ENCODE results near the gene MAP1LC3B.

MAP1LC3B gene

GRCh38 chr16:87348616-87349157, 43.4 kb upstream of the MAP1LC3B start:
- no peaks in the 10 kb centered on the region for H4K20me1 ChIP-seq (ENCODE audit: insufficient read depth, low read length)
- no peaks in the 10 kb centered on the region for H3K4me1 ChIP-seq (ENCODE audit: insufficient read depth, low read length, severe bottlenecking)
- no peak overlapping the region for H3K27ac ChIP-seq (ENCODE audit: low read depth, low read length, poor library complexity, severe bottlenecking)
- H2AFZ ChIP-seq (ENCODE audit: low read length) = no peak overlapping the region
- no peaks in the 10 kb centered on the region for H3K27me3 ChIP-seq (ENCODE audit: insufficient read depth, low read length)
- H3K4me2 ChIP-seq (ENCODE audit: low read length) = no peak overlapping the region
- no peaks in the 10 kb centered on the region for H3K9me3 ChIP-seq (ENCODE audit: low read length)
- H3K9me2 ChIP-seq (ENCODE audit: low read depth, low read length) = no peaks in the 10 kb centered on the region
- no peaks in the 10 kb centered on the region for H3F3A ChIP-seq (ENCODE audit: insufficient read depth, low read length)
- H3K9ac ChIP-seq (ENCODE audit: low read length) = no peak overlapping the region
- H3K79me2 ChIP-seq (ENCODE audit: insufficient read depth, low read length) = no peaks in the 10 kb centered on the region
- peaks cover 24% of the 10 kb centered on the region; the same call in 1 of the 2 replicates for H3K36me3 ChIP-seq (ENCODE audit: insufficient read depth, low read length)
- no peak overlapping the region for H3K4me3 ChIP-seq (ENCODE audit: low read depth, low read length, poor library complexity, severe bottlenecking)
- TF ChIP-seq CTCF (IDR thresholded peaks at IDR 0.05; ENCODE audit: low read length) = no peak
- no peak for TF ChIP-seq EZH2 (IDR thresholded peaks at IDR 0.05; ENCODE audit: borderline replicate concordance, low read length)

- H4K20me1 ChIP-seq (ENCODE audit: insufficient read depth, low read length) = no peaks in the 10 kb centered on the region
- no peak overlapping the region for H3K4me2 ChIP-seq (ENCODE audit: low read length)
- no peaks in the 10 kb centered on the region for H3K4me1 ChIP-seq (ENCODE audit: insufficient read depth, low read length, severe bottlenecking)
- H2AFZ ChIP-seq (ENCODE audit: low read length) = no peak overlapping the region
- no peak overlapping the region for H3K9ac ChIP-seq (ENCODE audit: low read length)
- no peaks in the 10 kb centered on the region for H3K79me2 ChIP-seq (ENCODE audit: insufficient read depth, low read length)
- TF ChIP-seq CTCF (IDR thresholded peaks at IDR 0.05; ENCODE audit: low read length) (no peak), EZH2 (IDR thresholded peaks at IDR 0.05; ENCODE audit: borderline replicate concordance, low read length) (no peak)
- no peak overlapping the region for H3K27ac ChIP-seq (ENCODE audit: low read depth, low read length, poor library complexity, severe bottlenecking)
- no peaks in the 10 kb centered on the region for H3K9me3 ChIP-seq (ENCODE audit: low read length)
- no peak overlapping the region for H3K4me3 ChIP-seq (ENCODE audit: low read depth, low read length, poor library complexity, severe bottlenecking)
- no peaks in the 10 kb centered on the region for H3K27me3 ChIP-seq (ENCODE audit: insufficient read depth, low read length)
- no peaks in the 10 kb centered on the region for H3K9me2 ChIP-seq (ENCODE audit: low read depth, low read length)
- H3F3A ChIP-seq (ENCODE audit: insufficient read depth, low read length) = no peaks in the 10 kb centered on the region
- peaks cover 18% of the 10 kb centered on the region; the same call in 1 of the 2 replicates for H3K36me3 ChIP-seq (ENCODE audit: insufficient read depth, low read length)
Measured at GRCh38 chr16:87350031-87350430, 42.1 kb upstream of the MAP1LC3B start.

GRCh38 chr16:87350681-87351319, 41.3 kb upstream of the MAP1LC3B start:
- Histone ChIP-seq H3K36me3 (ENCODE audit: insufficient read depth, low read length) (peaks cover 15% of the 10 kb centered on the region; the same call in 1 of the 2 replicates), H3K4me3 (ENCODE audit: low read depth, low read length, poor library complexity, severe bottlenecking) (no peak overlapping the region), H3K4me1 (ENCODE audit: insufficient read depth, low read length, severe bottlenecking) (no peaks in the 10 kb centered on the region), H3F3A (ENCODE audit: insufficient read depth, low read length) (no peaks in the 10 kb centered on the region), H4K20me1 (ENCODE audit: insufficient read depth, low read length) (no peaks in the 10 kb centered on the region), H3K9me3 (ENCODE audit: low read length) (no peaks in the 10 kb centered on the region), H3K9me2 (ENCODE audit: low read depth, low read length) (no peaks in the 10 kb centered on the region), H3K9ac (ENCODE audit: low read length) (no peak overlapping the region), H3K27ac (ENCODE audit: low read depth, low read length, poor library complexity, severe bottlenecking) (no peak overlapping the region), H3K27me3 (ENCODE audit: insufficient read depth, low read length) (no peaks in the 10 kb centered on the region), H3K79me2 (ENCODE audit: insufficient read depth, low read length) (no peaks in the 10 kb centered on the region), H3K4me2 (ENCODE audit: low read length) (no peak overlapping the region), H2AFZ (ENCODE audit: low read length) (no peak overlapping the region)
- no peak for TF ChIP-seq EZH2 (IDR thresholded peaks at IDR 0.05; ENCODE audit: borderline replicate concordance, low read length)

GRCh38 chr16:87351320-87351698, 40.8 kb upstream of the MAP1LC3B start:
- H3K36me3 ChIP-seq (ENCODE audit: insufficient read depth, low read length) = peaks cover 10% of the 10 kb centered on the region; the same call in 1 of the 2 replicates
- no peak overlapping the region for H2AFZ ChIP-seq (ENCODE audit: low read length)
- no peak overlapping the region for H3K9ac ChIP-seq (ENCODE audit: low read length)
- H3K4me1 ChIP-seq (ENCODE audit: insufficient read depth, low read length, severe bottlenecking) = no peaks in the 10 kb centered on the region
- no peaks in the 10 kb centered on the region for H3K79me2 ChIP-seq (ENCODE audit: insufficient read depth, low read length)
- no peaks in the 10 kb centered on the region for H3K9me3 ChIP-seq (ENCODE audit: low read length)
- TF ChIP-seq CTCF (IDR thresholded peaks at IDR 0.05; ENCODE audit: low read length) (no peak), EZH2 (IDR thresholded peaks at IDR 0.05; ENCODE audit: borderline replicate concordance, low read length) (no peak)
- no peaks in the 10 kb centered on the region for H3K27me3 ChIP-seq (ENCODE audit: insufficient read depth, low read length)
- no peaks in the 10 kb centered on the region for H3K9me2 ChIP-seq (ENCODE audit: low read depth, low read length)
- no peaks in the 10 kb centered on the region for H3F3A ChIP-seq (ENCODE audit: insufficient read depth, low read length)
- no peak overlapping the region for H3K4me2 ChIP-seq (ENCODE audit: low read length)
- no peaks in the 10 kb centered on the region for H4K20me1 ChIP-seq (ENCODE audit: insufficient read depth, low read length)
- H3K27ac ChIP-seq (ENCODE audit: low read depth, low read length, poor library complexity, severe bottlenecking) = no peak overlapping the region
- no peak overlapping the region for H3K4me3 ChIP-seq (ENCODE audit: low read depth, low read length, poor library complexity, severe bottlenecking)

All from OCI-LY1 (cell line).